HEK293 (cell line): Measurements from ENCODE around the gene C14orf119.

Experiments
- CTCF ChIA-PET: fragments of 350-600 bp; formaldehyde crosslinking; extraction: SDS; loops from one replicate; lab custom pipeline; 2021; ENCODE audit warnings: antibody characterized with exemption; lab: Yijun Ruan, JAX
- POLR2A ChIA-PET: fragments of 300-600 bp; formaldehyde crosslinking; extraction: SDS; loops from one replicate; lab custom pipeline; 2020; ENCODE audit warnings: antibody characterized with exemption, inconsistent platforms; lab: Yijun Ruan, JAX
- H3K27ac ChIP-seq: fragments of 200-500 bp; sonication (Bioruptor generic); 2 replicates; pipeline ENCODE4 v1.5.1; 2014; ENCODE audit warnings: low read depth, low read length, control low read depth, inconsistent platforms; ENCODE audit errors: extremely low read depth
- H3K36me3 ChIP-seq, 2 experiments: fragments of 200-500 bp in 1 of 2; sonication (Bioruptor generic) in 1 of 2; 1 replicate in 1 of 2; 2 replicates in 1 of 2; pipeline ENCODE4 v1.5.1; 2014 to 2017; ENCODE audit warnings: inconsistent platforms in 2 of 2, low read length in 2 of 2; ENCODE audit not compliant: control insufficient read depth in 2 of 2, insufficient read depth in 1 of 2
- H3K4me1 ChIP-seq: fragments of 200-500 bp; sonication (Bioruptor generic); 2 replicates; pipeline ENCODE4 v1.5.1; 2014; ENCODE audit warnings: mild to moderate bottlenecking, low read length, inconsistent platforms; ENCODE audit not compliant: control insufficient read depth, insufficient read depth
- H3K4me3 ChIP-seq: 2 replicates; pipeline ENCODE4 v1.5.1; 2011; ENCODE audit warnings: low read depth, mild to moderate bottlenecking, control low read depth, low read length, moderate library complexity
- H3K9me3 ChIP-seq: fragments of 200-500 bp; sonication (Bioruptor generic); 2 replicates; pipeline ENCODE4 v1.5.1; 2014; ENCODE audit warnings: low read depth, low read length, inconsistent platforms; ENCODE audit not compliant: control insufficient read depth, insufficient read depth
- IKZF3 ChIP-seq: fragments of 450-650 bp; IDR thresholded peaks from 2 replicates; pipeline ENCODE4 v1.5.0; 2018; ENCODE audit warnings: missing biosample characterization, mild to moderate bottlenecking, missing genetic modification characterization, moderate library complexity
- KLF16 ChIP-seq: fragments of 450-650 bp; formaldehyde crosslinking; IDR thresholded peaks from 2 replicates; pipeline ENCODE4 v1.5.1; 2017; ENCODE audit warnings: missing biosample characterization, missing genetic modification characterization
- KLF17 ChIP-seq: fragments of 450-650 bp; formaldehyde crosslinking; IDR thresholded peaks from 2 replicates; pipeline ENCODE4 v1.5.1; 2016; ENCODE audit warnings: missing biosample characterization, missing genetic modification characterization
- SETDB1 ChIP-seq: IDR thresholded peaks from one replicate; pipeline ENCODE4 v1.6.1; 2017; ENCODE audit warnings: mild to moderate bottlenecking, low read length, moderate library complexity, mixed read lengths; ENCODE audit not compliant: insufficient read length
- SP3 ChIP-seq: fragments of 450-650 bp; formaldehyde crosslinking; IDR thresholded peaks from 2 replicates; pipeline ENCODE4 v1.5.1; 2016; ENCODE audit warnings: missing biosample characterization, missing genetic modification characterization
- WT1 ChIP-seq: fragments of 450-650 bp; formaldehyde crosslinking; IDR thresholded peaks from 2 replicates; pipeline ENCODE4 v1.5.1; 2016; ENCODE audit warnings: missing biosample characterization, missing genetic modification characterization
- ZBTB17 ChIP-seq: fragments of 450-650 bp; formaldehyde crosslinking; IDR thresholded peaks from 2 replicates; pipeline ENCODE4 v1.5.1; 2016; ENCODE audit warnings: missing biosample characterization, missing genetic modification characterization
- ZEB2 ChIP-seq: fragments of 450-650 bp; formaldehyde crosslinking; IDR thresholded peaks from 2 replicates; pipeline ENCODE4 v1.5.1; 2016; ENCODE audit warnings: missing biosample characterization, missing genetic modification characterization
- ZNF175 ChIP-seq: fragments of 450-650 bp; formaldehyde crosslinking; IDR thresholded peaks from 2 replicates; pipeline ENCODE4 v1.5.1; 2016; ENCODE audit warnings: missing biosample characterization, missing genetic modification characterization
- ZNF18 ChIP-seq: fragments of 450-650 bp; formaldehyde crosslinking; IDR thresholded peaks from 2 replicates; pipeline ENCODE4 v1.5.1; 2016; ENCODE audit warnings: missing biosample characterization, missing genetic modification characterization
- ZNF2 ChIP-seq: fragments of 450-650 bp; formaldehyde crosslinking; IDR thresholded peaks from 2 replicates; pipeline ENCODE4 v1.5.1; 2016; ENCODE audit warnings: missing biosample characterization, missing genetic modification characterization
- ZNF274 ChIP-seq, 2 experiments: fragments of 200-500 bp in 1 of 2; fragments of 450-650 bp in 1 of 2; sonication (Bioruptor generic) in 1 of 2; formaldehyde crosslinking in 1 of 2; IDR thresholded peaks; 2 replicates each; pipeline versions ENCODE4 v1.5.1 to v1.6.1; 2014 to 2016; ENCODE audit warnings: borderline replicate concordance in 1 of 2, inconsistent platforms in 1 of 2, low read length in 1 of 2, missing biosample characterization in 1 of 2, missing genetic modification characterization in 1 of 2
- ZNF449 ChIP-seq: fragments of 450-650 bp; formaldehyde crosslinking; IDR thresholded peaks from 2 replicates; pipeline ENCODE4 v1.5.1; 2017; ENCODE audit warnings: missing biosample characterization, mild to moderate bottlenecking, missing genetic modification characterization, moderate library complexity
- ZNF510 ChIP-seq: fragments of 450-650 bp; formaldehyde crosslinking; IDR thresholded peaks from 2 replicates; pipeline ENCODE4 v1.5.1; 2018; ENCODE audit warnings: mild to moderate bottlenecking, missing genetic modification characterization, missing biosample characterization; ENCODE audit not compliant: insufficient replicate concordance
- ZNF548 ChIP-seq: fragments of 450-650 bp; formaldehyde crosslinking; IDR thresholded peaks from 2 replicates; pipeline ENCODE4 v1.5.1; 2016; ENCODE audit warnings: missing biosample characterization, missing genetic modification characterization
- ZNF571 ChIP-seq: fragments of 450-650 bp; formaldehyde crosslinking; IDR thresholded peaks from 2 replicates; pipeline ENCODE4 v1.5.0; 2017; ENCODE audit warnings: missing biosample characterization, missing genetic modification characterization
- ZNF600 ChIP-seq: fragments of 450-650 bp; formaldehyde crosslinking; IDR thresholded peaks from 2 replicates; pipeline ENCODE4 v1.5.1; 2016; ENCODE audit warnings: missing biosample characterization, missing genetic modification characterization
- ZNF610 ChIP-seq: fragments of 450-650 bp; formaldehyde crosslinking; IDR thresholded peaks from 2 replicates; pipeline ENCODE4 v1.5.1; 2016; ENCODE audit warnings: missing biosample characterization, missing genetic modification characterization, borderline replicate concordance
- ZNF658 ChIP-seq: fragments of 450-650 bp; formaldehyde crosslinking; IDR thresholded peaks from 2 replicates; pipeline ENCODE4; 2016; ENCODE audit warnings: missing biosample characterization, missing genetic modification characterization
- ZNF660 ChIP-seq: fragments of 450-650 bp; IDR thresholded peaks from 2 replicates; pipeline ENCODE4 v1.5.1; 2018; ENCODE audit warnings: missing biosample characterization, mild to moderate bottlenecking, missing genetic modification characterization
- ZNF76 ChIP-seq: fragments of 450-650 bp; formaldehyde crosslinking; IDR thresholded peaks from 2 replicates; pipeline ENCODE4; 2016; ENCODE audit warnings: low read depth, missing biosample characterization, missing genetic modification characterization, borderline replicate concordance
- ZSCAN16 ChIP-seq: fragments of 450-650 bp; formaldehyde crosslinking; IDR thresholded peaks from 2 replicates; pipeline ENCODE4 v1.5.1; 2016; ENCODE audit warnings: missing biosample characterization, missing genetic modification characterization

C14orf119 gene

GRCh38 chr14:23101986-23102625 lies 6.8 kb downstream of the C14orf119 start:
- H3K36me3 ChIP-seq: peaks cover 8 to 22% of the 10 kb centered on the region in 2 experiments
- H3K4me3 ChIP-seq: no peak overlapping the region
- H3K9me3 ChIP-seq: no peaks in the 10 kb centered on the region
- H3K4me1 ChIP-seq: peaks cover 4% of the 10 kb centered on the region
- POLR2A ChIA-PET: interaction anchor here (0.5 kb wide), 1 partner anchor 81 kb away, joined by 3 read pairs; no protein-coding TSS in a partner anchor
- TF ChIP-seq ZNF510 (tag by site-specific recombination): no peak
- TF ChIP-seq ZBTB17: no peak
- no peak for TF ChIP-seq SETDB1
- no peak for TF ChIP-seq ZNF175
- no peak for TF ChIP-seq ZSCAN16 (tag by site-specific recombination)
- TF ChIP-seq ZNF449 (tag by site-specific recombination): no peak
- no peak for TF ChIP-seq ZNF76
- TF ChIP-seq ZNF610 (tag by site-specific recombination): no peak
- TF ChIP-seq ZNF600 (tag by site-specific recombination): no peak
- no peak for TF ChIP-seq ZNF571
- TF ChIP-seq IKZF3 (tag by site-specific recombination): no peak
- H3K27ac ChIP-seq: no peak overlapping the region
- CTCF ChIA-PET: interaction anchor here (0.9 to 1.8 kb wide), 4 partner anchors 10 to 116 kb away, joined by 3 to 7 read pairs (median 3); no protein-coding TSS in a partner anchor

GRCh38 chr14:23102801-23103200 lies 7.5 kb downstream of the C14orf119 start:
- Histone ChIP-seq H3K4me3 (no peak overlapping the region), H3K9me3 (no peaks in the 10 kb centered on the region), H3K27ac (no peak overlapping the region), H3K36me3 (peaks cover 8 to 15% of the 10 kb centered on the region in 2 experiments), H3K4me1 (peaks cover 4% of the 10 kb centered on the region)
- no peak for TF ChIP-seq WT1 (tag by site-specific recombination)
- TF ChIP-seq ZNF2 (tag by site-specific recombination): no peak
- POLR2A ChIA-PET: interaction anchor here (0.5 kb wide), 1 partner anchor 80 kb away, joined by 3 read pairs; no protein-coding TSS in a partner anchor
- CTCF ChIA-PET: interaction anchor here (0.9 kb wide), 1 partner anchor 18 kb away, joined by 3 read pairs; no protein-coding TSS in a partner anchor

- Histone ChIP-seq H3K36me3 (peaks cover 5 to 8% of the 10 kb centered on the region in 2 experiments), H3K4me1 (peaks cover 4% of the 10 kb centered on the region), H3K4me3 (no peak overlapping the region), H3K9me3 (no peaks in the 10 kb centered on the region), H3K27ac (no peak overlapping the region)
- TF ChIP-seq ZNF600 (tag by site-specific recombination) (peak; percentile 43; the same call in 1 of the 2 replicates), ZNF660 (no peak)
- CTCF ChIA-PET: interaction anchor here (0.6 to 0.7 kb wide), 2 partner anchors 17 to 27 kb away, joined by 3 to 4 read pairs; no protein-coding TSS in a partner anchor
- POLR2A ChIA-PET: interaction anchor here (1.9 kb wide), 1 partner anchor 8 kb away, joined by 8 read pairs; the partner anchor contains the start of genes ACIN1 and C14orf119
These were observed 8.3 kb downstream of the C14orf119 start for GRCh38 chr14:23103581-23103980.

GRCh38 chr14:23104070-23104590 lies 8.8 kb downstream of the C14orf119 start:
- ChIA-PET CTCF (interaction anchor here (0.6 to 0.7 kb wide), 4 partner anchors 9 to 83 kb away, joined by 3 to 4 read pairs (median 3); no protein-coding TSS in a partner anchor), POLR2A (interaction anchor here (1.9 kb wide), 1 partner anchor 9 kb away, joined by 8 read pairs; the partner anchor contains the start of genes ACIN1 and C14orf119)
- Histone ChIP-seq H3K27ac (no peak overlapping the region), H3K4me1 (peaks cover 4% of the 10 kb centered on the region), H3K36me3 (peaks cover 0 to 2% of the 10 kb centered on the region in 2 experiments; a peak in 1 of 3 replicates), H3K4me3 (no peak overlapping the region), H3K9me3 (no peaks in the 10 kb centered on the region)
- TF ChIP-seq ZNF658 (no peak), ZNF548 (tag by site-specific recombination) (no peak), ZNF18 (no peak), KLF16 (no peak), ZEB2 (tag by site-specific recombination) (peak; percentile 95), ZNF274 (IDR thresholded peaks at IDR 0.05; ENCODE audit: low read length) (no peak), ZNF274 (tag by site-specific recombination; IDR thresholded peaks at IDR 0.05; ENCODE audit: borderline replicate concordance) (no peak), SP3 (tag by site-specific recombination) (0 out of 2 replicates have a peak, but pooled peaks have one; percentile 9), ZBTB17 (no peak), KLF17 (tag by site-specific recombination) (0 out of 2 replicates have a peak, but pooled peaks have one; percentile 4)
- TF ChIP-seq, all 188 proteins: peak for 3
